Kidney epithelial cell (primary cell): ENCODE data around the gene PIP4K2B. TPM values are rescaled to one million over a fixed set of nuclear protein-coding genes. Genes with fewer than 3 reads are reported as not detected.
"Not testable (repeated sequence)": the region's sequence is repeated elsewhere in the genome, so short reads cannot be mapped to it uniquely, and the experiment has no call there.

Experiments
- DNase-seq: peaks from one replicate; pipeline ENCODE4 v3.0.0-alpha.2; 2010; ENCODE audit warnings: low read depth
- H3K27me3 ChIP-seq: 2 replicates; pipeline ENCODE4 v1.6.0; 2011; ENCODE audit warnings: low read length; ENCODE audit not compliant: control insufficient read depth, insufficient read depth
- H3K36me3 ChIP-seq: 2 replicates; pipeline ENCODE4 v1.5.1; 2011; ENCODE audit warnings: low read length; ENCODE audit not compliant: control insufficient read depth, insufficient read depth
- H3K4me3 ChIP-seq: 2 replicates; pipeline ENCODE4 v1.5.1; 2011; ENCODE audit warnings: low read depth, mild to moderate bottlenecking, control low read depth, low read length
- total RNA-seq: library from RNA; depleted of rRNA; stranded (reverse); fragments of >200 nt; gene quantifications from 2 replicates; pipeline ENCODE4 v1.2.3, GENCODE V29; 2015
- TF ChIP-seq, protein P1 (sequence below): IDR thresholded peaks from 2 replicates; pipeline ENCODE4 v1.5.1; 2011; ENCODE audit warnings: mild to moderate bottlenecking, moderate library complexity, low read length, control low read depth, inconsistent platforms; ENCODE audit not compliant: insufficient read depth, poor library complexity, severe bottlenecking

Gene PIP4K2B
- total RNA-seq, 1 donor from 2014 or later: 34.8 TPM

- TF ChIP-seq, protein P1, sequence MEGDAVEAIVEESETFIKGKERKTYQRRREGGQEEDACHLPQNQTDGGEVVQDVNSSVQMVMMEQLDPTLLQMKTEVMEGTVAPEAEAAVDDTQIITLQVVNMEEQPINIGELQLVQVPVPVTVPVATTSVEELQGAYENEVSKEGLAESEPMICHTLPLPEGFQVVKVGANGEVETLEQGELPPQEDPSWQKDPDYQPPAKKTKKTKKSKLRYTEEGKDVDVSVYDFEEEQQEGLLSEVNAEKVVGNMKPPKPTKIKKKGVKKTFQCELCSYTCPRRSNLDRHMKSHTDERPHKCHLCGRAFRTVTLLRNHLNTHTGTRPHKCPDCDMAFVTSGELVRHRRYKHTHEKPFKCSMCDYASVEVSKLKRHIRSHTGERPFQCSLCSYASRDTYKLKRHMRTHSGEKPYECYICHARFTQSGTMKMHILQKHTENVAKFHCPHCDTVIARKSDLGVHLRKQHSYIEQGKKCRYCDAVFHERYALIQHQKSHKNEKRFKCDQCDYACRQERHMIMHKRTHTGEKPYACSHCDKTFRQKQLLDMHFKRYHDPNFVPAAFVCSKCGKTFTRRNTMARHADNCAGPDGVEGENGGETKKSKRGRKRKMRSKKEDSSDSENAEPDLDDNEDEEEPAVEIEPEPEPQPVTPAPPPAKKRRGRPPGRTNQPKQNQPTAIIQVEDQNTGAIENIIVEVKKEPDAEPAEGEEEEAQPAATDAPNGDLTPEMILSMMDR: no peak
- Histone ChIP-seq H3K36me3 (no peaks in the 10 kb centered on the region), H3K27me3 (no peaks in the 10 kb centered on the region), H3K4me3 (no peak overlapping the region)
- DNase-seq: no peak
Observed at GRCh38 chr17:38797158-38797490, 2.2 kb downstream of the PIP4K2B start.

DNA sequence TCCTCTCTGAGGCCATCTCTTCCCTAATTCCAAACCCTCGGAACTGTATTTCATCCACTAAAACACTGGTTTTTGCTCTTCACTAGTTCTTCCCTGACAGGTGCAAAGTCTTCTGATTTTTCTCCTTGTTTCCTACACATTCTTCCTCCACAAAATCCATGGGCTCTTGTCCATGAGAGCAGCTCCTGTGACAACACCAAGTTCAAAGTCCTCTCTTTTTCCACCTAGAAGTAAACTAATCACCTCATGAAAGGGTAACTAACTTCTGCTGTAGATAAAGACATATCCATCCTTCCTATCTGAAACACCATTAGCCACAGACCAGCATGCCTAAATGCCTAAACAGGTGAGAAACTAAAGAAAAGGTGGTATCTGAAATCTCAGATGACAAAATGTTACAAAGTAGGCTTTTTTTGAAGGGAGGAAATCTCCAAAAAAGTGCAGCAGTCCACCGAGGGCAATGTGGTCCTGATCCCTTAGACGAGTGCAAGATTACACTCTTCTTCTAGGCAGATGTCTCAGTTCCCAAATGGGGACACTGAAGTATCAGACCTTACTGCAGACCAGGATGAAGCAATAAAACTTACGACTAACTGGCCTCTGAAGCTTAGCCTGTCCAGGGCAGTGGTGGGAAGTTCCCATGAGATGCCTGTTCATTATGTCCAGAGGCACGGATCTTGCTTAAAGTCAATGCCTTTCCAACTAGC, 2.8 kb downstream of the PIP4K2B start:
- H3K36me3 ChIP-seq: no peaks in the 10 kb centered on the region
- H3K4me3 ChIP-seq: no peak overlapping the region
- TF ChIP-seq, protein P1: no peak
- H3K27me3 ChIP-seq: no peaks in the 10 kb centered on the region
- DNase-seq: no peak

DNA sequence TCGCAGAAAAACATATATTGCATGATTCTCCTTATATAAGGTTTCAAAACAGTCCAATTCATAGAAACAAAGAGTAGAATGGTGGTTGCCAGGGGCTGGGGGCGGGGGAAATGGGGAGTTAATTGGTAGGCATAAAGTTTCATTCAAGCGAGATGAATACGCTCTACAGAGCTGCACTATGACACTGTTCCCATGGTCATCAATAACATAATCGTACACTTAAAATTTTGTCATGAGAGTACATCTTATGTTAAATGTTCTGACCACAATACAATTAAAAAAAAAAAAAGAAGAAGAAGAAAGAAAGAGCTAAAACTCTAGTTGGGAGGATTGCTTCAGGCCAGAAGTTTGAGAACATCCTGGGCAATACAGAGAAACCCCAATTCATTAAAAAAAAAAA, 5.1 kb downstream of the PIP4K2B start:
- H3K27me3 ChIP-seq: no peaks in the 10 kb centered on the region
- no peaks in the 10 kb centered on the region for H3K36me3 ChIP-seq
- no peak overlapping the region for H3K4me3 ChIP-seq
- no peak for DNase-seq
- TF ChIP-seq, protein P1: no peak

DNA sequence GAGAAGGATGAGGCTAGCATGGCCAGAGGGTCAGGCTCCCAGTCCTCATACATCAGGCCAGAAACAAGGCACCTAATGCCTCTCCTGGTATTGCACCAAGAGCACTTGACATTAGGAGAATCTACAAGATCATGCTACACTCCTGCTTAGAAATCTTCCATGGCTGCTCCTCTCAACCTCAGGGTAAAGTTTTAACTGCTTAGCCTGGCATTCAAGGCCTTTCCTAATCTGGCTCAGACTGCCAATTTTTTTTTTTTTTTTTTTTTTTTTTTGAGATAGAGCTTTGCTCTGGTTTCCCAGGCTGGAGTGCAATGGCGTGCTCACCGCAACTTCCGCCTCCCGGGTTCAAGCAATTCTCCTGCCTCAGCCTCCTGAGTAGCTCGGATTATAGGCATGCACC, 8.2 kb downstream of the PIP4K2B start:
- Histone ChIP-seq H3K27me3 (no peaks in the 10 kb centered on the region), H3K36me3 (no peaks in the 10 kb centered on the region), H3K4me3 (no peak overlapping the region)
- DNase-seq: no peak
- TF ChIP-seq, protein P1: no peak

DNA sequence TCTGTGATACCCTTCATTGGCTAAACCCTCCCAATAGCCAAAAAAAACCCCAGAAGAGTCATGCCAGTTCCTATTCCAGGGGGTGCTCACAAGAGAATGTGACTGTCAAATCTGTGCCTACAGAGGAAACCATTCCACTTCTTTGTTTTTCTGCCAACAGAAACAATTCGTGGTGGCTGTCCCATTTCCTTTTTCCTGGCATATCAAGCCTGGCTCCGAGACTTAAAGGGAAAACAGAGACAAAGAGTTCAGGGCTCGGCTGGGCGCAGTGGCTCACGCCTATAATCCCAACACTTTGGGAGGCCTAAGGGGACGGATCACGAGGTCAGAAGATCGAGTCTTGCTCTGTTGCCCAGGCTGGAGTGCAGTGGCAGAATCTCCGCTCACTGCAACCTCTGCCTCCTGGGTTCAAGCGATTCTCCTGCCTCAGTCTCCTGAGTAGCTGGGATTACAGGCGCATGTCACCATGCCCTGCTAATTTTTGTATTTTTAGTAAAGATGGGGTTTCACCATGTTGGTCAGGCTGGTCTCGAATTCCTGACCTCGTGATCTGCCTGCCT, 9.1 kb downstream of the PIP4K2B start:
- H3K27me3 ChIP-seq, DNase-seq, H3K4me3 ChIP-seq, H3K36me3 ChIP-seq: not testable (repeated sequence)

GRCh38 chr17:38789185-38789584, 10.2 kb downstream of the PIP4K2B start:
- no peaks in the 10 kb centered on the region for H3K27me3 ChIP-seq
- no peak for DNase-seq
- no peaks in the 10 kb centered on the region for H3K36me3 ChIP-seq
- H3K4me3 ChIP-seq: no peak overlapping the region
- TF ChIP-seq, protein P1: no peak

- not testable (repeated sequence) for H3K27me3 ChIP-seq, DNase-seq, H3K4me3 ChIP-seq, H3K36me3 ChIP-seq
Observed at GRCh38 chr17:38787999-38788398, 11.4 kb downstream of the PIP4K2B start.
